HG03280 (cell line): Measurements from ENCODE around the gene MBD3L2B.

Experiments
- ATAC-seq: cut with Tn5 transposase; IDR thresholded peaks from one replicate; pipeline ENCODE4 v1.9.1; 2021; ENCODE audit warnings: mild to moderate bottlenecking, moderate library complexity; ENCODE audit not compliant: unreplicated experiment

Gene MBD3L2B

DNA sequence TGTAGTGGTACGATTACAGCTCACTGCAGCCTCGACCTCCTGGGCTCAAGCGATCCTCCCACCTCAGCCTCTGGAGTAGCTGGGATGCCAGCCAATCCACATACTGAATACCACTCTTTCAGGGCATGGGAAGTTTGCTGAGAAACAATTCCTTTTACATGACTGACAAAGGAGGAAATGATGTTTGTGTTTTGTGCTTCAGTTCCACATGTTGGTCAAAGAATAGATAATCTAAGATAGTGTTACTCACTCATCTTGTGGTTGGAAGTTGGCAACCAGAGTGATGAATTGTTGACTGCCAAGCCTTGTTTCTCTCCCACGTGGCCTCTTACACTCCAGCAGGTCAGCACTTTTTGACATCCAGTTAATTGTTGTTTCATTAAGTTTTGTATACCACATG lies 7.6 kb downstream of the MBD3L2B start:
- no peak for ATAC-seq

DNA sequence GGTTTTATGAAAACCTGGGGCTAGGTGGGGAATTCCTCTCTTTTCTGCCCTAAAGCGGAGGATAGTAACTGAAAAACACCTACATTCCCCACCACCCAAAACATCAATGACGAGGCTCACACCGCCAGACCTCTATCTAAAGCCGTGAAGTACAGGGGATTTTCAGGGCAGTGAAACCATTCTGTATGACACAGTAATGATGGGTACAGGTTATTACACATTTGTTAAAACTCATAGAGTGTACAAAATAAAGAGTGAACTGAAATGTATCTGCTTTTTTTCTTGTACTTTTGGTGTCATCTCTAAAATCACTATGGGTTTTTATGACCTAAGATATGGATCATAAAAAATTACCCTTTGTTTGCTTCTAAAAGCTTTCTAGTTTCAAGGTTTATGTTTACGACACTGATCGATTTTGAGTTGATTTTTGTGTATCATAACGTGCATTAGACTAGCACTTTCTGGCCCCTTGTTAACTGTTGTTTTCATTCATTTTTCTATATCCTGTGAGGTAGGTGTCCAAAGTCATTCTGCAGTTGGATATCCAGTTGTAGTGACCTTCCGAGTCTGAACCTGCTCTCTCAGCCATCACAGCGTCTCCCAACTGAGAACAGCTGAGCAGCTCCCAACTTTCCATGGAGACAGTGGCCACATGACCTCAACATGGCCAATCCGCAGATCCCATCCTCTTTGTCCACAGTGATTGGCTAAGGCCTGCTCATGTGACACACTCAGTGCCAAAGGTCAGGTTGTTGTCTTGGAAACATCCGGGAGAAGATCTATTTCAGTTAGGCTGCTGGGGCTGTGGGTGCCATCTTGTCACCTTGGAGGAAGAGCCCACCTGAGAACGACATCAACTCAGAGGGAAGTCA lies 10.3 kb downstream of the MBD3L2B start:
- no peak for ATAC-seq

GRCh38 chr19:7007859-7008258 lies 13.4 kb downstream of the MBD3L2B start:
- ATAC-seq: no peak

DNA sequence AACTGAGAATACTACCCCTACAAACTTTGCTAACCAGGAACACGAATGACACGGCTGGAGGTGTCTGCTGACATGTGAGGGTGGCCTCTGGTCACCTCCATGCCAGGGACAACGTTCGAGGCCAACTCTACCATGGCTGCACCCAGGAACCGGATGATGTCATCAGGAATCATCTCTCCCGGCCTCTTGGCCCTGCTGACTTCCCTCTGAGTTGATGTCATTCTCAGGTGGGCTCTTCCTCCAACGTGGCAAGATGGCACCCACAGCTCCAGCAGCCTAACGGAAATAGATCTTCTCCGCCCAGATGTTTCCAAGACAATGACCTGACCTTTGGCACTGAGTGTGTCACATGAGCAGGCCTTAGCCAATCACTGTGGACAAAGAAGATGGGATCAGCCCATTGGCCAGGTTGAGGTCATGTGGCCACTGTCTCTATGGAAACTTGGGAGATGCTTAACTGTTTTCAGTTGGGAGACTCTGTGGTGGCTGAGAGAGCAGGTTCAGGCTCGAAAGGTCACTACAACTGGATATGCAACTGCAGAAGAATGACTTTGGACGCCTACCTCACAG lies 15.0 kb downstream of the MBD3L2B start:
- ATAC-seq: no peak

- ATAC-seq: no peak
Observed at GRCh38 chr19:7004313-7004931, 16.8 kb downstream of the MBD3L2B start.

DNA sequence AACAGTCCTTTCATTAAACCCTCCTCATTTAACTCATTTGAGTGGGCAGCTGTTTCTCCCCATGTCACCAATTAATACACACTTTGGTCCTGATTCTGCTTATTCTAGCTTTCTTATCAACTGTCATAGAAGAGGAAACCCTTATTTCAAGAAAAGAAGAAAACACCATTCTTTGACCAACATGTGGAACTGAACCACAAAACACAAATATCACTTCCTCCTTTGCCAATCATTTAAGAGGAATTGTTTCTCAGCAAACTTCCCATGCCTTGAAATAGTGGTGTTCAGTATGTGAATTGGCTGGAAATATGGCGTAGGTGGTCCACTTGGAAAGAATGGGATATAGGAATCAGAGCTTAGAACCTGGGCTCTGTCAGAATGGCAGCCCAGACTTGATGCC lies 20.4 kb downstream of the MBD3L2B start:
- ATAC-seq: no peak

GRCh38 chr19:7000333-7000732 lies 20.9 kb downstream of the MBD3L2B start:
- no peak for ATAC-seq

- no peak for ATAC-seq
Observed at GRCh38 chr19:6999933-7000332, 21.3 kb downstream of the MBD3L2B start.

DNA sequence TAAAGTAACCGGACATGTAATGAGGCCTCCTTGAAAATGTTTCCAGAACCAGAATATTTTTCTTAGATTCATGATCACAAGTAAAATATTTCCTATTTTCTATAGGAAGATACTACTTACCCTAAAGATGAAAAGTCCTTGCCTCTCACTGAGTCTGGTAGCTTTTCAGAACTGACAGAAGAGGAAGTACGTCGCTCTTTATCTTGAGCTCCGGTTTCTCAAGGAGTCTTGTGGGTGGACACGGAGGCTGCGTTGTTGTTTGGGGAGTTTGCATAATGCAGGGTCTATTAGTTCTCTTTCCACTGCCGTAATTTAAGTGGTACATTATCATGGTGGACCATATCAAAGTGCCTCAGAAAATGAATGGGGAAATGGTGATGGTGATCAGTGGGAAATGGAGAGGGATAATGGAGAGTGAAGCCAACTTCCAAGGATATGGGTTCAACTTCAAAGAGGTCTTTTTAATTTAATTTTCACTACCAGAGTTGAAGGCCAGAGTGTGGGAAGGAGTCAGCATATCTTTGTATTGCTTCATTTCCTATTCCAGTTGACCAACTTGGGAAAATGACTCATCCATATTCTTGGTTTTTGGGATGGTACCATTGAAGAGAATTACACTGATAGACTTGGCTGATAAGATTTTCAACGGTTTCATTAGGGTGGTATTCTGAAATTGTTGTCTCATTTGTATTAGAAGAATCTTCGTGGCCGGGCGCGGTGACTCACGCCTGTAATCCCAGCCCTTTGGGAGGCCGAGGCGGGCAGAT lies 23.4 kb downstream of the MBD3L2B start:
- ATAC-seq: no peak

- no peak for ATAC-seq
Observed at GRCh38 chr19:6996810-6997209, 24.4 kb downstream of the MBD3L2B start.

- ATAC-seq: no peak
Observed at GRCh38 chr19:6995054-6995453, 26.2 kb downstream of the MBD3L2B start.

GRCh38 chr19:6988257-6988656 lies 33.0 kb downstream of the MBD3L2B start:
- no peak for ATAC-seq

DNA sequence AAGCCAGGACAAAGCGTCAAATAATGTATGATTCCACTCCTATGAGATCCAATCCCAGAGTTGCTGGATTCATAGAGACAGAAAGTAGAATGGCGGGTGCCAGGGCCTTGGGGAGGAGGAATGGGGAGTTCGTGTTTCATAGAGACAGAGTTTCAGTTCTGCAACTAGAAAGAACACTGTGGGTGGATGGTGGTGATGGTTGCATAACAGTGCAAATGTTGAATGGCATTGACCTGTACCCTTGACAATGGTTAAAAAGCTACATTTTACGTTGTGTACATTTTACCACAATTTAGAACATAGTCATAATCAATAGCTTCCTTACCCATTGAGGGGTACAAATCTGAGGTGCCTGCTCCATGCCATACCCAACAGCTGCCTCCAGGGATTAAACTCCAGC lies 33.4 kb downstream of the MBD3L2B start:
- ATAC-seq: no peak

- ATAC-seq: no peak
Observed at GRCh38 chr19:6983448-6983847, 37.8 kb downstream of the MBD3L2B start.

DNA sequence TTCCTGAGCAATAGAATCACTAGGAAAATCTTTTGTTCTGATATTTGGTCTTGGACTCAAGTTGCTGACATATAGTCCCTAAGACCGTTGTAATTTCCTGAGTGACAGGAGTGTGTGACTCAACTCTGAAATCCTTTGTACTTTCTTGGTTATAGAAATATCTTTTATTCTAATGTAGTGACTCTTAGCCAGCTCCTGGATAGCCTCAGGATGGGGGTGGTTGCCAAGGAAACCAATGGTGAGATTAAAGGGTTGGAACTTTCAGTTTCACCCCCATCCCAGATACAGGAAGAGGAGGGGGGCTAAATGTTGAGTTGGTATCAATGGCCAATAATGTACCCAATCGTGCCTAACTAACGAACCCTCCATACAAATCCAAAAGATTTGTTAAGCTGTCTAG lies 41.8 kb downstream of the MBD3L2B start:
- no peak for ATAC-seq

DNA sequence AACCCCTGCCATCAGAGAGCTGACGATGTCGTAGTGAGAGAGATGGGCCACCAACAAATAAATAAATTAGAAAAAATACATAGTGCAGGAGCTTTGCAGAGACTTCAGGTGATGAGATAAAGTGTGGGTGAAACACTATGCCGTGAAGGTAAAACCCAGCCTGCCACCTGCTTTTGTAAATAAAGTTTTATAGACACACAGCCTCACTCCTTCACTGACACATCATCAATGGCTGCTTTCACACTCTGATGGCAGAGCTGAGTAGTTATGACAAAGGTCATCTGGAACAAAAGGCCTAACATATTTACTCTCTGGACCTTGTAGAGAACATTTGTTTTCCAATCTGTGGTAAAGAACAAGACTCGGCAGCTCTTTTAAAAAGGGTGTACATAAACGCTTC lies 45.0 kb downstream of the MBD3L2B start:
- ATAC-seq: no peak

DNA sequence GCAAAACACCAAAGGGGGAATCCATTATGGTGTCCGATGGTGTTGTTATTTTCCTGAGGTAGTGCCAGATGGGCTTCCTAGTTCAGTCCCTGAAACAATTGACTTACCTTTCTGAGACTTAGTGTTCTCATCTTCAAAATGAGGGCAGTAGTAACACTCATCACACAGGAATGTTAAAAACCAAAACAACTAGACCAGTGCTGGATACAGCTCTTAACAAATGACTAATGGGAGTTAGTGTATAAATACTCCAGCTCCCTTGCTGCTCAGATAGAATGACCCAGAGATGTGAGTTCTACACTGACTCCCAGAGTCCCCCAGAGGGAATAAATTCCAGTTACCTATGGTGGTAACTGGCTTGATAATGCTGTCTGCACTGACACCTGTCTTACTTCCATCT lies 49.9 kb downstream of the MBD3L2B start:
- no peak for ATAC-seq

DNA sequence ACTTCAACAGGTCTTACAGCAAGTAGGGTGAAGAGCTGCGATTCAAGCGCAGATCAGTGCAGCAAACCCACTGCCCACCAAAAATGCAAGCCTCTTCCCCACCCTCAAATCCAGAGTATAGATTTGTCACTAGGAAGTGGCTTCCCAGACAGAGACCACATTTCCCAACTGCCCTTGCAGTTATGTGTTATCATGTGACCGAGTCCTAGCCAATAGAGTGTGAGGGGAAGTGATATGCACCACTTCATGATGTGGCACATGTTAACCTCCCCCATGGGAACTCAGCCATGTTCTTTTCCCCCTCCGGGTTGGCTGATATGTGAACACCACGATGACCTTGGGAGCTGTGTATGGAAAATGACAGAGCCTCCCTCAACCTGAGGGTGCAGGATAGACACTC lies 50.8 kb downstream of the MBD3L2B start:
- no peak for ATAC-seq

DNA sequence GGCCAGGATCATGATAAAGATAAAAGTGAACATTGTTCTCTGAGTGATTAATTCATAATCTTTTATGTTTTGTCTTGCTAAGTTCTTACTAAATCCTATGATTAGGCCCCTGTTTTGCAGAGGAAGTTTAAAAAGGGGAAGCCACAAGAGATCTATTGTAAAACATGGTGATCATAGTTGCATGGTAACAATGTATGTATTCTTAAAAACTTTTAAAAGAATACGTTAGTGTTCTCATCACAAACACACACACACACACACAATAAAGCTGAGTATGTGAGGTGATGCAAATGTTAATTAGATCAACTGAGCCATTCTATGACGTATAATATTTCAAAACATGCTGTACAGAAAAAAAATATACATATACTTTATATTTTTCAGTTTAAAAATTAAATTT lies 51.2 kb downstream of the MBD3L2B start:
- no peak for ATAC-seq

GRCh38 chr19:6969490-6969889 lies 51.7 kb downstream of the MBD3L2B start:
- no peak for ATAC-seq
